IPS-20b (cell line): ENCODE measurements around the gene IL1RAPL2.

Source experiments
- H3K27ac ChIP-seq: one replicate; pipeline ENCODE4 v1.5.1; 2013; ENCODE audit warnings: low read length
- H3K27me3 ChIP-seq: 2 replicates; pipeline ENCODE4 v1.6.1; 2013; ENCODE audit warnings: mild to moderate bottlenecking, low read length, inconsistent platforms; ENCODE audit not compliant: insufficient read depth
- H3K36me3 ChIP-seq: 2 replicates; pipeline ENCODE4 v1.6.1; 2013; ENCODE audit warnings: low read depth, mild to moderate bottlenecking, inconsistent platforms, low read length, moderate library complexity; ENCODE audit not compliant: insufficient read depth
- H3K4me1 ChIP-seq: 2 replicates; pipeline ENCODE4 v1.6.1; 2013; ENCODE audit warnings: mild to moderate bottlenecking, control low read depth, inconsistent platforms, low read length, moderate library complexity; ENCODE audit not compliant: insufficient read depth
- H3K4me3 ChIP-seq: 2 replicates; pipeline ENCODE4 v1.5.1; 2013; ENCODE audit warnings: mild to moderate bottlenecking, low read length, inconsistent platforms
- H3K9ac ChIP-seq: 2 replicates; pipeline ENCODE4 v1.6.1; 2013; ENCODE audit warnings: low read depth, mild to moderate bottlenecking, inconsistent platforms, low read length, moderate library complexity
- H3K9me3 ChIP-seq: 2 replicates; pipeline ENCODE4 v1.6.1; 2013; ENCODE audit warnings: mild to moderate bottlenecking, low read depth, low read length, inconsistent platforms; ENCODE audit not compliant: insufficient read depth

IL1RAPL2 gene

GRCh38 chrX:105696870-105697269, 1130.9 kb downstream of the IL1RAPL2 start:
- no peaks in the 10 kb centered on the region for H3K27me3 ChIP-seq
- no peak overlapping the region for H3K4me3 ChIP-seq
- no peaks in the 10 kb centered on the region for H3K36me3 ChIP-seq
- H3K9ac ChIP-seq, result no peak overlapping the region
- H3K4me1 ChIP-seq, result peaks cover 5% of the 10 kb centered on the region; the same call in 1 of the 2 replicates
- H3K27ac ChIP-seq, result no peak overlapping the region
- H3K9me3 ChIP-seq, result no peaks in the 10 kb centered on the region

- Histone ChIP-seq H3K36me3 (no peaks in the 10 kb centered on the region), H3K9ac (no peak overlapping the region), H3K4me1 (peaks cover 5% of the 10 kb centered on the region; the same call in 1 of the 2 replicates), H3K27me3 (no peaks in the 10 kb centered on the region), H3K4me3 (no peak overlapping the region), H3K9me3 (no peaks in the 10 kb centered on the region), H3K27ac (no peak overlapping the region)
Measured at GRCh38 chrX:105697984-105698781, 1132.2 kb downstream of the IL1RAPL2 start.

- no peaks in the 10 kb centered on the region for H3K27me3 ChIP-seq
- H3K9ac ChIP-seq, result no peak overlapping the region
- peaks cover 5% of the 10 kb centered on the region; the same call in 1 of the 2 replicates for H3K4me1 ChIP-seq
- no peaks in the 10 kb centered on the region for H3K36me3 ChIP-seq
- no peak overlapping the region for H3K4me3 ChIP-seq
- H3K9me3 ChIP-seq, result no peaks in the 10 kb centered on the region
- H3K27ac ChIP-seq, result no peak overlapping the region
Measured at GRCh38 chrX:105700331-105700730, 1134.3 kb downstream of the IL1RAPL2 start.

- Histone ChIP-seq H3K4me1 (peaks cover 5% of the 10 kb centered on the region; the same call in 1 of the 2 replicates), H3K4me3 (no peak overlapping the region), H3K9me3 (no peaks in the 10 kb centered on the region), H3K9ac (no peak overlapping the region), H3K36me3 (no peaks in the 10 kb centered on the region), H3K27me3 (no peaks in the 10 kb centered on the region), H3K27ac (no peak overlapping the region)
Measured at GRCh38 chrX:105701310-105702052, 1135.5 kb downstream of the IL1RAPL2 start.

GRCh38 chrX:105703876-105704275, 1137.9 kb downstream of the IL1RAPL2 start:
- Histone ChIP-seq H3K4me3 (no peak overlapping the region), H3K27me3 (no peaks in the 10 kb centered on the region), H3K9ac (no peak overlapping the region), H3K27ac (no peak overlapping the region), H3K36me3 (no peaks in the 10 kb centered on the region), H3K9me3 (no peaks in the 10 kb centered on the region), H3K4me1 (peaks cover 5% of the 10 kb centered on the region; the same call in 1 of the 2 replicates)

- Histone ChIP-seq H3K27me3 (no peaks in the 10 kb centered on the region), H3K27ac (no peak overlapping the region), H3K4me3 (no peak overlapping the region)
Measured at GRCh38 chrX:105706041-105706440, 1140.0 kb downstream of the IL1RAPL2 start.

GRCh38 chrX:105711805-105712204, 1145.8 kb downstream of the IL1RAPL2 start:
- H3K4me3 ChIP-seq, result no peak overlapping the region
- H3K4me1 ChIP-seq, result no peaks in the 10 kb centered on the region
- H3K27me3 ChIP-seq, result no peaks in the 10 kb centered on the region
- no peaks in the 10 kb centered on the region for H3K9me3 ChIP-seq
- H3K9ac ChIP-seq, result no peak overlapping the region
- no peaks in the 10 kb centered on the region for H3K36me3 ChIP-seq
- H3K27ac ChIP-seq, result no peak overlapping the region

More at GRCh38 chrX:105706041-105706440, 1140.0 kb downstream of the IL1RAPL2 start:
- H3K9me3 ChIP-seq, result no peaks in the 10 kb centered on the region
- no peak overlapping the region for H3K9ac ChIP-seq
- no peaks in the 10 kb centered on the region; the same call in 1 of the 2 replicates for H3K4me1 ChIP-seq
- no peaks in the 10 kb centered on the region for H3K36me3 ChIP-seq

- Histone ChIP-seq H3K9ac (no peak overlapping the region), H3K4me1 (no peaks in the 10 kb centered on the region), H3K27me3 (no peaks in the 10 kb centered on the region), H3K27ac (no peak overlapping the region), H3K9me3 (no peaks in the 10 kb centered on the region), H3K4me3 (no peak overlapping the region), H3K36me3 (no peaks in the 10 kb centered on the region)
Measured at GRCh38 chrX:105715746-105716145, 1149.7 kb downstream of the IL1RAPL2 start.

GRCh38 chrX:105723966-105724735, 1158.2 kb downstream of the IL1RAPL2 start:
- H3K27ac ChIP-seq, result no peak overlapping the region
- H3K36me3 ChIP-seq, result no peaks in the 10 kb centered on the region
- H3K4me3 ChIP-seq, result no peak overlapping the region
- H3K9ac ChIP-seq, result no peak overlapping the region
- H3K27me3 ChIP-seq, result no peaks in the 10 kb centered on the region
- H3K9me3 ChIP-seq, result no peaks in the 10 kb centered on the region
- H3K4me1 ChIP-seq, result no peaks in the 10 kb centered on the region

GRCh38 chrX:105725228-105725627, 1159.2 kb downstream of the IL1RAPL2 start:
- Histone ChIP-seq H3K36me3 (no peaks in the 10 kb centered on the region), H3K4me3 (no peak overlapping the region), H3K27ac (no peak overlapping the region), H3K9ac (no peak overlapping the region), H3K27me3 (no peaks in the 10 kb centered on the region), H3K9me3 (no peaks in the 10 kb centered on the region), H3K4me1 (no peaks in the 10 kb centered on the region)

GRCh38 chrX:105738162-105738561, 1172.2 kb downstream of the IL1RAPL2 start:
- H3K9ac ChIP-seq, result no peak overlapping the region
- no peaks in the 10 kb centered on the region for H3K36me3 ChIP-seq
- H3K27ac ChIP-seq, result no peak overlapping the region
- H3K4me3 ChIP-seq, result no peak overlapping the region
- no peaks in the 10 kb centered on the region for H3K9me3 ChIP-seq
- no peaks in the 10 kb centered on the region for H3K4me1 ChIP-seq
- H3K27me3 ChIP-seq, result no peaks in the 10 kb centered on the region
